Mucosa of rectum (tissue), 2 donors: ENCODE data around the gene ANKRA2.

ENCODE experiments used
- H3K27ac ChIP-seq, 2 donors: one replicate each; pipeline ENCODE4 v1.7.0; 2013; ENCODE audit warnings: inconsistent platforms in 2 of 2, low read depth in 2 of 2, low read length in 2 of 2
- H3K27me3 ChIP-seq, 2 donors: one replicate each; pipeline ENCODE4 v1.7.0; 2013; ENCODE audit warnings: low read length in 2 of 2; ENCODE audit not compliant: control insufficient read depth in 2 of 2, insufficient read depth in 2 of 2
- H3K36me3 ChIP-seq, 2 donors: one replicate each; pipeline ENCODE4 v1.7.0; 2013; ENCODE audit warnings: low read length in 2 of 2; ENCODE audit not compliant: control insufficient read depth in 2 of 2, insufficient read depth in 2 of 2
- H3K4me1 ChIP-seq, 2 donors: one replicate each; pipeline ENCODE4 v1.7.0; 2013; ENCODE audit warnings: low read length in 2 of 2, mild to moderate bottlenecking in 1 of 2; ENCODE audit not compliant: control insufficient read depth in 2 of 2, insufficient read depth in 2 of 2
- H3K4me3 ChIP-seq, 2 donors: one replicate each; pipeline ENCODE4 v1.7.0; 2013; ENCODE audit warnings: low read length in 2 of 2
- H3K9ac ChIP-seq, 2 donors: one replicate each; pipeline ENCODE4 v1.7.0; 2013; ENCODE audit warnings: low read length in 2 of 2, low read depth in 1 of 2, mild to moderate bottlenecking in 1 of 2
- H3K9me3 ChIP-seq, 2 donors: one replicate each; pipeline ENCODE4 v1.7.0; 2013; ENCODE audit warnings: low read length in 2 of 2; ENCODE audit not compliant: control insufficient read depth in 2 of 2
- donor health status: healthy.
- donor health status: Normal muscosa, but diverticular disease.

Gene ANKRA2

GRCh38 chr5:73552642-73553041 is 12.8 kb downstream of the ANKRA2 start:
- no peak overlapping the region for H3K4me3 ChIP-seq
- no peak overlapping the region for H3K9ac ChIP-seq
- no peaks in the 10 kb centered on the region for H3K9me3 ChIP-seq
- peaks cover 22 to 38% of the 10 kb centered on the region in 2 donors for H3K36me3 ChIP-seq
- no peak overlapping the region for H3K27ac ChIP-seq
- no peaks in the 10 kb centered on the region for H3K4me1 ChIP-seq
- H3K27me3 ChIP-seq = no peaks in the 10 kb centered on the region

- peaks cover 17 to 26% of the 10 kb centered on the region in 2 donors for H3K36me3 ChIP-seq
- no peak overlapping the region for H3K27ac ChIP-seq
- peaks cover 2 to 6% of the 10 kb centered on the region in 2 donors for H3K4me1 ChIP-seq
- no peak overlapping the region for H3K9ac ChIP-seq
- no peak overlapping the region for H3K4me3 ChIP-seq
- H3K9me3 ChIP-seq = no peaks in the 10 kb centered on the region
- no peaks in the 10 kb centered on the region for H3K27me3 ChIP-seq
These were observed 15.4 kb downstream of the ANKRA2 start for GRCh38 chr5:73550016-73550415.

DNA sequence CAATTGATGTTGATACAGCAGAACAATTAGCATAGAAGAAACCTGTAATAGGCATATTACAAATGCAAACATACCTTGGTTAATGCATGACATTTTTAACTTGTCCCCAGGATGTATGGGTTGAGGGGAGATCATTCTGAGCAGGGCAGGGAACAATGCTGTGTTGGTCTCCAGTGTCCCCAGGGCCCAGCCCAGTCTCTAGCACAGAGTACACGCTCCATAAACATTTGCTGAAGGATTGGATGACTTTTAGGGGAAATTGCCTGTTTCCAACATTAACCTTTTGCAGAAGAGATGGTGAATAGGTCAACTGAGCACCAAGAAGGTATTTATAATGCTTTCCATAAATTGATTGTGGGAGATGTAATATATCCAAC is 20.0 kb downstream of the ANKRA2 start:
- Histone ChIP-seq H3K9me3 (no peaks in the 10 kb centered on the region), H3K9ac (peak overlapping the region in 1 of 2 donors; percentile 57), H3K4me1 (peaks cover 15 to 29% of the 10 kb centered on the region in 2 donors), H3K36me3 (no peaks in the 10 kb centered on the region), H3K4me3 (no peak overlapping the region), H3K27me3 (no peaks in the 10 kb centered on the region), H3K27ac (peak overlapping the region; percentile 62 to 87)

DNA sequence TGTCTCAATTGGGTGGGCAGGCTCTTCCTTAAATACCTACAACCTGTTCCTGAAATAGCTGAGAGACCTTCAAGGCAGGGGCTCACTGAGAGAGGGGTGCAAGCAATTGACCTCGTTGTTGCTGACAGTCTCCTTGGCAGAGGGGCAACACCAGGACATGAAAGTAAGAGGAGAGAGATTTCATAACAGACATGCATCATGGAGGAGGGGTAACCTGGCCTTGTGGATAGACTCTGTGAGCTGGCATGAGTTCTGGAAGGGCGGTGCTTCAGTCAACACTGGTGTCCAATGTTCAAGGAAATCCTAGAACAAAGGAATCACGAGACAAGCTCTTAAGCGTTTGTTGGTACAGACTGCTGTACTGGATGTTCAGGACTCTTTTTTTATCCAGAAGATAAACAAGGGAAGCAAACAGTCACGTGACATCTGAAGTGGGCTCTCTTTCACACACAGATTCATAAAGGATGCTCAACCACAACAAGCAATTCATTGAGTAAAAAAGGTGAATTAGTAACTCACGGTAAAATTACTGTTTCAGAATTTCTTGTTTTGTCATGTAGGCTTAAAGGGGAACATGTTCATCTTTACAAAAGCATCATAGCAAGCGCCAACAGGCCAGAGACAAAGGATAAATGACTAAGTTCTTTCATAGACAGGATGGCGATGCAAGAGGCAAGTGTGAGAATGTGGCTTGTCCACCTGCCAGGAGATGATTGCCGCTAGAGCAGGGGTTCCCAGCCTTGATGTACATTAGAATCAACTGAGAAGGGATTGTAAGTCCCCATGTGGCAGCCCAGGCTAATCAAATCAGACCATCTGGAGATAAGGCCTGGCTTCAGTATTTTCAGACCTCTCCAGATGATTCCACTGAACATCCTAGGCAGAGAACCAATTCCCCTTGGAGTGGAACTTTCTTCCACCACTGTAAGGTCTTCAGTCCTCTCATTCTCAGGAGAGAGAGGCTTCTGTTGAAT is 20.7 kb downstream of the ANKRA2 start:
- Histone ChIP-seq H3K27me3 (no peaks in the 10 kb centered on the region), H3K4me1 (peaks cover 15 to 29% of the 10 kb centered on the region in 2 donors), H3K9ac (peak overlapping the region in 1 of 2 donors; percentile 57), H3K9me3 (no peaks in the 10 kb centered on the region), H3K36me3 (no peaks in the 10 kb centered on the region), H3K4me3 (no peak overlapping the region), H3K27ac (peak overlapping the region; percentile 69 to 87)

GRCh38 chr5:73542020-73542419 is 23.4 kb downstream of the ANKRA2 start:
- Histone ChIP-seq H3K4me3 (peak overlapping the region in 1 of 2 donors; percentile 41), H3K27ac (peak overlapping the region; percentile 77 to 90), H3K9ac (peak overlapping the region; percentile 3 to 55), H3K4me1 (peaks cover 15 to 29% of the 10 kb centered on the region in 2 donors), H3K9me3 (no peaks in the 10 kb centered on the region), H3K27me3 (no peaks in the 10 kb centered on the region), H3K36me3 (no peaks in the 10 kb centered on the region)

GRCh38 chr5:73540192-73540591 is 25.2 kb downstream of the ANKRA2 start:
- no peak overlapping the region for H3K27ac ChIP-seq
- H3K9ac ChIP-seq = no peak overlapping the region
- no peak overlapping the region for H3K4me3 ChIP-seq
- H3K36me3 ChIP-seq = no peaks in the 10 kb centered on the region
- no peaks in the 10 kb centered on the region for H3K27me3 ChIP-seq
- H3K4me1 ChIP-seq = peaks cover 14 to 25% of the 10 kb centered on the region in 2 donors
- no peaks in the 10 kb centered on the region for H3K9me3 ChIP-seq

- no peaks in the 10 kb centered on the region for H3K27me3 ChIP-seq
- H3K9me3 ChIP-seq = no peaks in the 10 kb centered on the region
- H3K9ac ChIP-seq = no peak overlapping the region
- H3K27ac ChIP-seq = no peak overlapping the region
- no peaks in the 10 kb centered on the region for H3K36me3 ChIP-seq
- no peak overlapping the region for H3K4me3 ChIP-seq
- peaks cover 9 to 21% of the 10 kb centered on the region in 2 donors for H3K4me1 ChIP-seq
These were observed 25.7 kb downstream of the ANKRA2 start for GRCh38 chr5:73539730-73540129.

DNA sequence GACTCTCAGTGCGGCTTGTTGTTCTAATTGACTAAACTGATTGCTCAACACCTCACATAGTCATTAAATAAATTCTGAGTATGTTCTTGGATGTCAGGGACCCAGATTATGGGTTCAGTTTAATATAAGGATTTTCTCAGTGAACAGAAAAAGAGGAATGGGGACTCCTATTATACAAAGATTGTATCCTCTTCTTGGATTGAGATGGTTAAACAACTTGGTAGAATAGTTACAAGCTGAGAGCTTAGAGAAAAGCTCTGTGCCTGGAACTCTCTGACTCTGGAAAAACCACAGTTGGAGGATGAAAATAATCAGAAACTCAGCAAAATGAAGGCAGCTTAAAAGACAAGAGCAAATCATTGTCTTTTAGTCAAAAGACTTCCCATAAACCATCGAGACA is 30.5 kb downstream of the ANKRA2 start:
- H3K27me3 ChIP-seq = no peaks in the 10 kb centered on the region
- H3K36me3 ChIP-seq = no peaks in the 10 kb centered on the region
- H3K9ac ChIP-seq = no peak overlapping the region
- no peaks in the 10 kb centered on the region for H3K4me1 ChIP-seq
- no peak overlapping the region for H3K27ac ChIP-seq
- no peak overlapping the region for H3K4me3 ChIP-seq
- no peaks in the 10 kb centered on the region for H3K9me3 ChIP-seq

DNA sequence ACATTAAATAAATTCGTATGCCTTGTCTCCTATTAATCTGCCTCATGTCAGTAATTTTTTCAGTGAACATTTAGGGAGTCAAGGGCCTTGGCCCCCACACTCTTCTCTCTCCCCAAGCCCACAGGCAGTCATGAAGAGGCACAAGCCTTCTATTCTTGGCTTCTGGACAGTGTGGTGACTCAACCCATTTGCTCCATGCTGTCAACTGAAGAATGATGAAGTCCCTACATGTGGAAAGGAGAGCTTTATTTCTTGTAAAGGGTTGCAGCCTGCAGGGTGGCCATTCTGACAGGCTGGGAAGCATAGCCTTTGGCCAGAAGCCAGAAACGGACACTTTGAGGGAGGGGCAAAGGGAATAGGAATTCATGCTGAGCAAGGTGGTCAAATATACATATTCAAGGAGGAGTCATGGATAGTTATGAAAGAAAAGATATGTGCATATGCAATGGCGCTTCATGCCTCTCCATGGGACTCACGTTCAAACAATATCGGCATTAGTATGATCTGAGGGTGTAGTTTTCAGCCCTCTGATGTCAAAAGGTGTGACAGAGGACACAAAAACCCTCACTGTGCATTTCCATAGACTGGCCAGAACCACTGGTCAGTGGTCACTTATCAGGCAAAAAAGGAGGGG is 31.3 kb downstream of the ANKRA2 start:
- H3K9me3 ChIP-seq = no peaks in the 10 kb centered on the region
- H3K36me3 ChIP-seq = no peaks in the 10 kb centered on the region
- H3K27ac ChIP-seq = no peak overlapping the region
- H3K27me3 ChIP-seq = no peaks in the 10 kb centered on the region
- H3K4me1 ChIP-seq = no peaks in the 10 kb centered on the region
- no peak overlapping the region for H3K4me3 ChIP-seq
- no peak overlapping the region for H3K9ac ChIP-seq

DNA sequence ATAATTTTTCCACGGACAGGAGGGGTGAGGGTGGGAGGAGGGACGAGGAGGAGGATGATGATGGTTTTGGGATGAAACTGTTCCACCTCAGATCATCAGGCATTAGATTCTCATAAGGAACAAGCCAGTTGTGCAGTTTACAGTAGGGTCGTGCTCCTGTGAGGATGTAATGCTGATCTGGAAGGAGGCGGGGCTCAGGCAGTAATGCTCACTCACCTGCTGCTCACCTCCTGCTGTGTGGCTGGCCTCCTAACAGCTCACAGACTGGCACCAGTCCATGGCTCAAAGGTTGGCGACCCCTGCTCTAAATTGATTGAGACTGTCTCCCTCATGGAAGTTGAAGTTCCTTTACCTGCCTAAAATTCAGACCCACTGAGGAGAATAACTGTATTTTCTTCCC is 33.2 kb downstream of the ANKRA2 start:
- Histone ChIP-seq H3K4me3 (no peak overlapping the region), H3K4me1 (no peaks in the 10 kb centered on the region), H3K27ac (no peak overlapping the region), H3K9ac (no peak overlapping the region), H3K27me3 (no peaks in the 10 kb centered on the region), H3K36me3 (no peaks in the 10 kb centered on the region), H3K9me3 (no peaks in the 10 kb centered on the region)
